T follicular helper cell (primary cell): Measurements from ENCODE around the gene RPS6KA1.
A peak's percentile ranks its signal among the peaks of the same experiment; 100 is the strongest.

Experiments
- DNase-seq: peaks from one replicate; pipeline ENCODE4 v3.0.0-alpha.2; 2020; ENCODE audit warnings: low read depth

The RPS6KA1 gene

DNA sequence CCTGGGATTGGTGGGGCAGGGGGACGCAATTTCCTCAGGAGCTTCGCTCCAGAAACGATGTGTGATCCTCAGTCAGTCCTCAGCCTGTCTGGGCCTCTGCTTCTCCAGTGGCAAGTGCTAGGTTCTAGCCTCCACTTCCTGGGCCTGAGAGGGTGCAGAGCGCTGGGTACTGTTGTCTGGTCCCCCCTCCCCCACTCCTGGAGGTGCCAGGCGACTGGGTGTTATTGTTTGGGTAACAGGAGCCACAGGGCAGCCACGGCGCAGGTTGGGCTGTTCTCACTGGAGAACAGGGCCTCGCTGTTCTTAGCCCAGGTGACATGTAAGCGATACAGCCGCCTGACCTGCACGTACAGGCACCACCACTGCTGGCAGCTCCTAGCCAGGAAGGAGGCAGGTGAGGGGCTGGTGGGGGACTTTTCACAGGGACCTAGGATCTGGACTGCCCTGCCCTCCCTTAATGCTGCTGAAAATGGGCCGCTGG is 2.1 kb downstream of the RPS6KA1 start:
- DNase-seq, result no peak

DNA sequence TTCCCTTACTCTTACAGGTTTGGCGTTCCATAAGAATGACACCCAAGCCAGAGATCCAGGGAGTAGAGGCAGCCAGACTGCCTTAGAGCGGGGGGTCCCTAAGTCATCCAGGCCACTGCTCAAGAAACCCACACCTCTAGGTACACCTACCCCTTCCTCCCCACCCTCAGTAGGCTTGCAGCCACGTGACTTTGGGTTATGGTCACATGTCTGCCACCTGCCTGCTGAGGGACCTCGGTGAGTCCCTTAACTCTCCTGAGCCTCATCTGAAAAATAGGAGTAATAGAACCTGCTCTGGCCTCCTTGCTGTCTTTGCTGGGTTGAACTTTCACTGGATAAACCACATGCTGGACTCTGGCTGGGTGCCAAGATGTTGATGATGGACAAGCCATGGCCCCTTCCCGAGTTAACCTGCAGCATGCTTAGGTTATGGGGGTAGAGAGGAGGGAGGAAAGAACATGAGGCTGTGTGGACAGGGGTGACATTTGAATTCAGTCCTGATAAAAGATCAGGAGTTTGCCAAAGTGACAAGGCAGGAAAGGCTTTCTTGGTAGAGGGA is 4.5 kb downstream of the RPS6KA1 start:
- no peak for DNase-seq

DNA sequence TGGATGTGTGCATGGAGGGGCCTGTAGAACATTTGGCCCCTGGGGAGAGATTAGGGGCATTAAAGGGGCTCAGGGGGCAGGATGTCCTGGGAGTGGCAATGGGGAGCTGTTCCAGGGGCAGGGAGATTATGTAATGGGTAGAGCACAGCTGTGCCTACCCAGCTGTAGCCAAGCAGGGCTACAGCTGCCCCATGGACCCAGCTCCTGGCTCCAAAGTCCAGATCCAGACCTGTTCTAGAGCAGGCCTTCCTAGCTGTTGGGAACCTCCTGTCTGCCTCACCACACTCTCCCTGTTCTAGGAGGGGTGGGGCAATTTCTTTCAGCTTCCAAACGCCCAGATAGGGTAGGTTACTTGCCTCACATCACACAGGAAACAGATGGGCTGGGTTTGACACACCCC is 5.6 kb downstream of the RPS6KA1 start:
- no peak for DNase-seq

GRCh38 chr1:26536081-26536480 is 6.5 kb downstream of the RPS6KA1 start:
- no peak for DNase-seq

DNA sequence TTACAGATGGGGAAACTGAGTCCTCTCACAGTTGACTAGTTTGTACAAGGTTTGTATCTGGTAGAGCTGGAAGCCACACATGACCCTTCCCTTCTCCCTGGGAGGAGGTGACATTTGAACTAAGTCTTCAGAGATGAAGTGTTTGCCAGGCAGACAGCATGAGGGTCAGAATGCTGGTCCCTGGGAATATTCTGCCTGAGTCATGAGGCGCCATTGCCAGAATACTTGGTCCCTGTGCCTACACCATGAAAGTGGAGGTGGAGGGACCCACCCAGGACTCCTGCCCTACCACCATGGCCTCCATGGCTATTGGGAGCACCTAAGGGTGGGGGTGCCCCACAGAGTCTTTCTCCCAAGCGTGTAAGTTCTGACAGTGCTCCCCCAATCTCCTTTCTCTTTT is 7.0 kb downstream of the RPS6KA1 start:
- no peak for DNase-seq

- no peak for DNase-seq
Observed at GRCh38 chr1:26537951-26538352, 8.4 kb downstream of the RPS6KA1 start.

GRCh38 chr1:26538480-26539412 is 9.2 kb downstream of the RPS6KA1 start:
- peak; percentile 19 for DNase-seq

- no peak for DNase-seq
Observed at GRCh38 chr1:26539722-26540121, 10.2 kb downstream of the RPS6KA1 start.

- no peak for DNase-seq
Observed at GRCh38 chr1:26540351-26540750, 10.8 kb downstream of the RPS6KA1 start.

GRCh38 chr1:26541431-26541815 is 11.9 kb downstream of the RPS6KA1 start:
- DNase-seq, result no peak

DNA sequence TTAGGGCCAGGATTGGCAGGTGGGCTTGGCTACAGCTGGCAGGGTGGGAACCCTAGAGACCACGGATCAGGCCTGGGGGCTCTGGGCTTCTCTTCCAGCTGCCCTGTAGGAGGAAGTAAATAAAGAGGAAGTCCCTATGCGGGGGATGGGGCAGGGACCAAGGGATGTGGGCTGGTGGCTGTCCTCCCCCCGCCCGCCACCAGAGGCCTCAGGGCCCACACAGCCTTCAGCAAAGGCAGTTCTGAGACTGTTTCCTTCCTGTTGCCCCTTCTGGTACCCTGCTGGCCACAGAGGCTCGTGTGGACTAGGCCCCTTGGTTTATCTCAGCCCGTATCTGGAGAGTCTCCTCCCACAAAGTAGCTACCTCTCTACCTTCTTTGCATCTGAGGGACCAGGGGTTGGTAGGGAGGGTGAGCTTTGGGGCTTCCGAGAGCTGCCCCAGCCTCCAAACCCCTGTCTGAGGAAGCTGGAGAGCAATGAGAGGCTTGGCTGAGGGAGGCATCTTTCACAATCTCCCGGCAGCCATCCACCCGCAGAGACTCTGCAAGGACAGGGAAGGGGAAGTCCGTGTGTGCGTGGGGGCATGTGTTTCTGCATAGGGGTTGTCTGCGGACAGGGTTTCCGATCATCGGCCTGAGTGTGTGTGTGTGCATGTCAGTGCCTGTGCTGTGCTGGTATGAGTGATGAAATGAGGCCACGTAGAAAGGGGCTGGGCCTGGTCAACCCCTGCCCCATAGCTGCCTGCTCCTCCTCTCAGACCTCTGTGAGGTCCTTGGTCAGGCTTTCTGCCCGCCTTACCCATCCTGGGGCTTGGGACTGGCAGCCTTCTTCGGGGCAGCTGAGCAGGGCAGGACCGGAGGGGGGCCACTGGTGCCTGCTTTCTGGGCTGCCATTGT is 12.5 kb downstream of the RPS6KA1 start:
- DNase-seq, result peak; percentile 48

DNA sequence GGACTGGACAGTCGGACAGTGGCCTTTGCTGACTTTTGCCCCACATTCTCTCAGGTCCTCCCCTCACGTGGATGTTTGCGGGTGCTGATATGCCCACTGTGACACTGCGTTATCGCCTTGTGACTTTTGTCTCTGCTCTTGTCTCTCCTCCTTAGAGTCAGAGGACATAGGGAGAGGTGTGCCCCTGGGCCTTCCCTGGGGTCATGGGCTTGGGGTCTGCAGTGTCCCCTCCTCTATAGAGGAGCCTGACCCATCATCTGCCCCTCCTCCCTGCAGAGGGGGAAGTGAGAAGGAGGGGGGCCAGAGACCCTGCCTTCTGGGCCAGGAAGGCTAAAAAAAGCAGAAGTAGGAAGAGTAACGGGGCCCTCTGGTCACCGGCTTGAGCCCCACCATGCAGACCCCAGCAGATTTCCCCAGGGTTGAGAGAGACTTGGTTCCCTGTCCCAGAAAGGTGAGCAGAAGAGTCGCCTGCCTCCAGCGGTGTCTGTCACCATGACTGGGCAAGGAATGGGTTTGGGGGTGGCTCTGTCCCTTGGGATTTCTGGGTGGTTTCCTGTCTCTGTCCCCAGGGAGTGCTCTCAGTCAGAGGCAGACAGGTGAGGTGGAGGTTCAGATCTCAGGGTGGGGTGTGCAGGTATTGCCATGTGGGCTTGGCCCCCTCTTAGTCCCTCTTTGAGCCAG is 13.3 kb downstream of the RPS6KA1 start:
- DNase-seq, result no peak

GRCh38 chr1:26543462-26543861 is 13.9 kb downstream of the RPS6KA1 start:
- DNase-seq, result no peak

- no peak for DNase-seq
Observed at GRCh38 chr1:26544126-26544525, 14.6 kb downstream of the RPS6KA1 start.

- no peak for DNase-seq
Observed at GRCh38 chr1:26545969-26546323, 16.4 kb downstream of the RPS6KA1 start.

DNA sequence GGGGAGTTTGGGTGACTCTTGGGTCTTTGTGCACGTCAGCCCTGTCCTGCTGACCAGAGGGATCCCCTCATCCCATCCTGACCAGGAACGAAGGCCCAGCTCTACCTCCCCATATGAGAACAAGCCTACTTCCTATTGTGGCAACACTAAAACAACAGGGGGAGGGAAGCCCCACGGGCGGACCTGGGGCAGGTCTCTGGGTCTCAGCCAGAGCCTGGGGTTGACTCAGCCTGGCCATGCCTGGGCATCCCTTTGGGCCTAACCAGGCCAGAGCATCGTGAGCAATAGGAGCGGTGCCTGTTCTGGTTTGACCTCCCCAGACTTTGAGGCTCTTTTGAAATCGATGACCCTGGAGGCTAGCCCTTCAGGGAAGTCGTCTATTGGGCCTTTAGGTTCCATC is 16.8 kb downstream of the RPS6KA1 start:
- no peak for DNase-seq

DNA sequence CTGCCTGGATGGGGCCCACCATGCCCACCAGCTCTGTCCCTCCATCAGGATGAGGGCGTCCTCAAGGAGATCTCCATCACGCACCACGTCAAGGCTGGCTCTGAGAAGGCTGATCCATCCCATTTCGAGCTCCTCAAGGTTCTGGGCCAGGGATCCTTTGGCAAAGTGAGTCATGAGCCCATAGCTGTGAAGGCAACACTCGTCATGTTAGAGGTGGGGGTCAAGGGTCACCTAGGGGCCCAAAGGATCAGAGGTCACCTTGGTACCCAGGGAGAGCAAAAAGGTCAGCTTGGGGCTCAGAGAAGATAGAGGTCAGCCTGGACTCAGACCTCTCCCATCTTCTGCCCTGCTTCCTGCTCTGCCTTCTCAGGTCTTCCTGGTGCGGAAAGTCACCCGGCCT is 17.3 kb downstream of the RPS6KA1 start:
- no peak for DNase-seq

- DNase-seq, result no peak
Observed at GRCh38 chr1:26548841-26549240, 19.3 kb downstream of the RPS6KA1 start.

GRCh38 chr1:26550946-26551345 is 21.4 kb downstream of the RPS6KA1 start:
- DNase-seq, result no peak

GRCh38 chr1:26552720-26553119 is 23.2 kb downstream of the RPS6KA1 start:
- no peak for DNase-seq

DNA sequence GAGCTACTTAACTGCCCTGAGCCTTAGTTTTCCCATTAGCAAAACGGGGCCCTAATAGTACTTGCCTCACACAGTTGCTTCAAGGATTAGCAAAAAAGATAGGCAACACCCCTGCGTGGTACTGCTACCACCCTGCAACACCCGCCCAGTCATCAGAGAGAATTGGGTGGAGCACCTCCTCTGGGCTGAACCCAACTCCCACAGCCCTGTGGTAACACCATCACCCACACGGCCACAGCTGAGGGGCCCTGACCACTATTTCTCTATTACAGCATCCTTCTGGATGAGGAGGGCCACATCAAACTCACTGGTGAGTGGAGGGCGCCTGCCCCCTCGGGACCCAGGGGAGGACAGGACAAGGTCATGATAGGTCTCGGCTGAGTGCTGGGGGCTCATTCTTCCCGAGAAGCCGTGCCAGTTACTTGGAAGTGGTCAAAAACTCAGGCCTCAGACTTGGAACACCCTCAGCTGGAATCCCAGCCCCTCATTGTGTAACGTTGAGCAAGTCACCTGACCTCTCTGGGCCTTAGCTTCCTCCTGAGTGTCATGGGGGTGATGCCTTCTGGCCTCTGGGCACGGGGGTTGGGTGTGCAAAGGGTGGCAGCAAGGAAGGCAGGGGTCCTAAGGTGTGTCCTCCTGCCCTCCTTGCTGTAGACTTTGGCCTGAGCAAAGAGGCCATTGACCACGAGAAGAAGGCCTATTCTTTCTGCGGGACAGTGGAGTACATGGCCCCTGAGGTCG is 24.6 kb downstream of the RPS6KA1 start:
- no peak for DNase-seq
